Progenitor cell of endocrine pancreas (in vitro differentiated cells): Measurements from ENCODE around the gene OXSM. TPM values are rescaled to one million over a fixed set of nuclear protein-coding genes. Genes with fewer than 3 reads are reported as not detected.

Experiments used
- DNase-seq: peaks from one replicate; pipeline ENCODE4 v3.0.0; 2021; ENCODE audit warnings: low spot score; ENCODE audit not compliant: unreplicated experiment
- H3K27ac Mint-ChIP-seq: 2 replicates; pipeline ENCODE4 v1.8.0; 2021; ENCODE audit warnings: mild to moderate bottlenecking, moderate library complexity, mixed read lengths
- H3K27me3 Mint-ChIP-seq: 2 replicates; pipeline ENCODE4 v1.8.0; 2021; ENCODE audit warnings: mixed read lengths
- H3K36me3 Mint-ChIP-seq: 2 replicates; pipeline ENCODE4 v1.8.0; 2022; ENCODE audit warnings: mixed read lengths; ENCODE audit not compliant: insufficient read depth
- H3K4me1 Mint-ChIP-seq: 2 replicates; pipeline ENCODE4 v1.8.0; 2021; ENCODE audit warnings: low read depth, mixed read lengths
- H3K4me3 Mint-ChIP-seq: 2 replicates; pipeline ENCODE4 v1.8.0; 2021; ENCODE audit warnings: low read depth, mild to moderate bottlenecking, moderate library complexity, mixed read lengths
- H3K9me3 Mint-ChIP-seq: 2 replicates; pipeline ENCODE4 v1.8.0; 2021; ENCODE audit warnings: low read depth, mixed read lengths
- total RNA-seq: library from RNA; stranded (reverse); gene quantifications from 2 replicates; pipeline ENCODE4 v1.2.1, GENCODE V29; 2021
- TF ChIP-seq, protein P1 (sequence below): fragments of 200-600 bp; sonication (generic); IDR thresholded peaks from one replicate; pipeline ENCODE4 v1.5.0; 2021; ENCODE audit warnings: antibody characterized with exemption, mild to moderate bottlenecking; ENCODE audit not compliant: unreplicated experiment

OXSM gene
- total RNA-seq, 1 donor from 2014 or later, result 12.5 TPM

DNA sequence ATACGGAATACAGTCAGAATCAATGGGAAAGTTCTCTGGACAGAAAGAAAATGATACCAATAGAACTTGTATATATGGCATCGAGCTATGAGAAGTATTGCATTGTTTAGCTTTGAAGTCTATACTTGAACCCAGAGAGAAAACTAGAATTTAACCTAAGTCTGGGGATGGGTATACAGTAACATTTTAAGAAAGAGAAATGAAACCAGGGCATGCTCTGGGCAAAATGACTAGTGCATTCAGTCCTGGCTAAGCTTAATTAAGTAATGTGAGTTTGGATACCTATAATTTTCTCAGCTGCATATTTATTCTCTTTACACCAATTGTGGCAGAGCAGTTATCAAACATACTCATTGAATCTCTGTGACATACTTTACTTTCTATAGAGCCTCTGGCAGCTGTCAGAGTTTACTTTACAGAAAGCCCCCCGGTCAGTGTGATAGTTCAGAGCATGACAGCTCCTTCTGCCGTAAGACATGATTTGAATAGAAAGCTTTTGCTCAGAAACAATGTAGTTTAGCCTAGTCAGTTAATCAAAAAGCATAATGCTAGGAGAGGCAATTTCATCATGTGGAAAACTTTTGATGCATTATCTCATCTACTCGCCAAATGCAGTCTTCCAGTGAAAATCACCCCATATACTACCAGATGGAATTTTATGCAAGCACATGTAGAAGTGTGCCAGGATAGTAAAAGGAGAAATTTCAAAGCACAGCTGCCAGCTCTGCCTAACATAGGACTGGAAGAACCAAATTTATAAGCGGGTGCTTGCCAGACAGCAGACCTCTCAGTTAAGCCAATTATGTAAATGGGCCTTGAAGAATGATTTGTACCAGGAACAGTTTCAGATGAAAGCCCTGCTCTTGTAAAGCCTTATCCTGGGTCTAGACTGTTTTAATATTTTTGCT, 40.7 kb downstream of the OXSM start:
- no peak overlapping the region for H3K4me3 Mint-ChIP-seq
- H3K36me3 Mint-ChIP-seq, result no peaks in the 10 kb centered on the region
- DNase-seq, result no peak
- H3K9me3 Mint-ChIP-seq, result peaks cover 3% of the 10 kb centered on the region
- H3K4me1 Mint-ChIP-seq, result peaks cover 2% of the 10 kb centered on the region
- H3K27me3 Mint-ChIP-seq, result no peaks in the 10 kb centered on the region
- H3K27ac Mint-ChIP-seq, result no peak overlapping the region
- TF ChIP-seq, protein P1, sequence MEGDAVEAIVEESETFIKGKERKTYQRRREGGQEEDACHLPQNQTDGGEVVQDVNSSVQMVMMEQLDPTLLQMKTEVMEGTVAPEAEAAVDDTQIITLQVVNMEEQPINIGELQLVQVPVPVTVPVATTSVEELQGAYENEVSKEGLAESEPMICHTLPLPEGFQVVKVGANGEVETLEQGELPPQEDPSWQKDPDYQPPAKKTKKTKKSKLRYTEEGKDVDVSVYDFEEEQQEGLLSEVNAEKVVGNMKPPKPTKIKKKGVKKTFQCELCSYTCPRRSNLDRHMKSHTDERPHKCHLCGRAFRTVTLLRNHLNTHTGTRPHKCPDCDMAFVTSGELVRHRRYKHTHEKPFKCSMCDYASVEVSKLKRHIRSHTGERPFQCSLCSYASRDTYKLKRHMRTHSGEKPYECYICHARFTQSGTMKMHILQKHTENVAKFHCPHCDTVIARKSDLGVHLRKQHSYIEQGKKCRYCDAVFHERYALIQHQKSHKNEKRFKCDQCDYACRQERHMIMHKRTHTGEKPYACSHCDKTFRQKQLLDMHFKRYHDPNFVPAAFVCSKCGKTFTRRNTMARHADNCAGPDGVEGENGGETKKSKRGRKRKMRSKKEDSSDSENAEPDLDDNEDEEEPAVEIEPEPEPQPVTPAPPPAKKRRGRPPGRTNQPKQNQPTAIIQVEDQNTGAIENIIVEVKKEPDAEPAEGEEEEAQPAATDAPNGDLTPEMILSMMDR, result no peak

- no peak overlapping the region for H3K27ac Mint-ChIP-seq
Observed at GRCh38 chr3:25831578-25831977, 41.7 kb downstream of the OXSM start.

DNA sequence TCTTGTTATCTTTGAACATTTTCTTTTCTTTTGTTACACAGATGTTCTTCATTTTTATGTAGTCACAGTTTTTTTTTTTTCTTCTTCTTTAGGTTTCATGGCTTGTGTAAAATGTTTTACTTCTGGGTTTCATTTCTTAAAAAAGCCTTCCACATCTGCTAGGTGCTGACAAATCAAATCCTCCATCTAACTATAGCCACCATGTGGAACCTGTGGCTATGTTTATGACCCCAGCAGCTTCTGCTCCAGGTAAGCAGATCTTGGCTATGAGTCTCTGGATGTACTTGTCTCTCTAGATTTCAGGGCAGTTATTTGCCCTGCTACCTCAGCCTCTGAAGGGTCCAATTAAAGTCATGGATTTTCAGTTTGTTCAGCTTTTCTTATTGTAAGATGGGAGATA, 44.5 kb downstream of the OXSM start:
- H3K9me3 Mint-ChIP-seq, result no peaks in the 10 kb centered on the region
- no peak for DNase-seq
- H3K27ac Mint-ChIP-seq, result no peak overlapping the region
- TF ChIP-seq, protein P1, result no peak
- peaks cover 2% of the 10 kb centered on the region for H3K4me1 Mint-ChIP-seq
- H3K4me3 Mint-ChIP-seq, result no peak overlapping the region
- no peaks in the 10 kb centered on the region for H3K36me3 Mint-ChIP-seq
- H3K27me3 Mint-ChIP-seq, result no peaks in the 10 kb centered on the region

More at GRCh38 chr3:25831578-25831977, 41.7 kb downstream of the OXSM start:
- peaks cover 3% of the 10 kb centered on the region for H3K9me3 Mint-ChIP-seq
- DNase-seq, result no peak
- no peaks in the 10 kb centered on the region for H3K27me3 Mint-ChIP-seq
- peaks cover 2% of the 10 kb centered on the region for H3K4me1 Mint-ChIP-seq
- TF ChIP-seq, protein P1, result peak; percentile 19
- no peaks in the 10 kb centered on the region for H3K36me3 Mint-ChIP-seq
- no peak overlapping the region for H3K4me3 Mint-ChIP-seq

DNA sequence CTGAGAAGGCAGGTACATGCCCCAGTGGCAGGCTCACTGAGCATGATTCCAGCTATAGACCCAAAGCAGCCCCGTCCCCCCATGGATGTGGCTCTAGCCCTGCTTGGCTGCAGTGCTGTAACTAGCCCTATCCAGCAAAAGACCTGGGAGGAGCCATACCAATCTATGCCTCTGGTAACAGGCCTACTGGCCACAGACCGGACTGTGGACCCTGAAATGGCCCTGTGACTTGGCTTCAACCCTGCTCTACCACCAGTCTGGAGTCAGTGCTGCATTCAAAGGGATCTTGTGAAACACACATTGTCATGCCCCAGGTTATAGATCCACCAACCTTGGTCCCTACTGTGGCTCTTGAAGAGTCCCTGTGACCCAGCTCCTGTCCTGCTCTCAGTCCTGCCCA, 46.7 kb downstream of the OXSM start:
- TF ChIP-seq, protein P1, result no peak
- Mint-ChIP-seq H3K4me1 (no peaks in the 10 kb centered on the region), H3K9me3 (no peaks in the 10 kb centered on the region), H3K36me3 (no peaks in the 10 kb centered on the region), H3K27ac (no peak overlapping the region), H3K27me3 (no peaks in the 10 kb centered on the region), H3K4me3 (no peak overlapping the region)
- no peak for DNase-seq

GRCh38 chr3:25837038-25837437, 47.1 kb downstream of the OXSM start:
- H3K36me3 Mint-ChIP-seq, result no peaks in the 10 kb centered on the region
- TF ChIP-seq, protein P1, result no peak

More at GRCh38 chr3:25837038-25837437, 47.1 kb downstream of the OXSM start:
- DNase-seq, result no peak
- no peak overlapping the region for H3K27ac Mint-ChIP-seq
- H3K9me3 Mint-ChIP-seq, result no peaks in the 10 kb centered on the region
- no peak overlapping the region for H3K4me3 Mint-ChIP-seq
- no peaks in the 10 kb centered on the region for H3K4me1 Mint-ChIP-seq
- H3K27me3 Mint-ChIP-seq, result no peaks in the 10 kb centered on the region
